ENCODE measurements around the gene RNF175.
"Not testable (repeated sequence)": the region's sequence is repeated elsewhere in the genome, so short reads cannot be mapped to it uniquely, and the experiment has no call there.

The RNF175 gene

GRCh38 chr4:153669838-153670237 is 90.0 kb downstream of the RNF175 start:
- no peak for DNase-seq

- DNase-seq = no peak
These were observed 91.2 kb downstream of the RNF175 start for GRCh38 chr4:153668647-153669046.

- not testable (repeated sequence) for DNase-seq
These were observed 93.3 kb downstream of the RNF175 start for GRCh38 chr4:153666505-153666904.

- DNase-seq = no peak
These were observed 96.2 kb downstream of the RNF175 start for GRCh38 chr4:153663667-153664066.

- DNase-seq = no peak
These were observed 97.9 kb downstream of the RNF175 start for GRCh38 chr4:153661908-153662307.

GRCh38 chr4:153661215-153661822 is 98.5 kb downstream of the RNF175 start:
- no peak for DNase-seq
